Natural killer cell (primary cell): ENCODE data around the gene HECTD2. TPM values are rescaled to one million over a fixed set of nuclear protein-coding genes. Genes with fewer than 3 reads are reported as not detected.

ENCODE experiments used
- ATAC-seq, 3 donors: fragments of 150-1000 bp in 2 of 3; fragments of 200-7000 bp in 1 of 3; cut with Tn5 transposase; 1 replicate in 1 of 3; 2 replicates in 2 of 3; pipeline ENCODE4 v1.10.0; 2021; ENCODE audit warnings: mild to moderate bottlenecking in 2 of 3, moderate library complexity in 2 of 3
- DNase-seq, 2 donors: peaks; one replicate each; pipeline versions ENCODE4 v3.0.0 to v3.0.0-alpha.2; 2013 to 2021; ENCODE audit warnings: mixed read lengths in 1 of 2
- H3K27ac ChIP-seq: one replicate; pipeline ENCODE4 v1.5.1; 2013; ENCODE audit warnings: mild to moderate bottlenecking, low read length
- H3K27me3 ChIP-seq: one replicate; pipeline ENCODE4 v1.6.1; 2013; ENCODE audit warnings: low read length; ENCODE audit not compliant: control insufficient read depth, insufficient read depth
- H3K36me3 ChIP-seq: one replicate; pipeline ENCODE4 v1.6.1; 2013; ENCODE audit warnings: low read length; ENCODE audit not compliant: control insufficient read depth, insufficient read depth
- H3K4me1 ChIP-seq: one replicate; pipeline ENCODE4 v1.6.1; 2013; ENCODE audit warnings: low read length; ENCODE audit not compliant: control insufficient read depth, insufficient read depth
- H3K4me3 ChIP-seq: one replicate; pipeline ENCODE4 v1.5.1; 2013; ENCODE audit warnings: low read length
- H3K9me3 ChIP-seq: one replicate; pipeline ENCODE4 v1.6.1; 2013; ENCODE audit warnings: low read length; ENCODE audit not compliant: control insufficient read depth, insufficient read depth
- H3K27ac Mint-ChIP-seq, 2 donors: one replicate each; pipeline ENCODE4 v1.8.0; 2022; ENCODE audit warnings: mild to moderate bottlenecking in 2 of 2, mixed read lengths in 2 of 2, moderate library complexity in 1 of 2
- H3K27me3 Mint-ChIP-seq, 2 donors: one replicate each; pipeline ENCODE4 v1.8.0; 2022; ENCODE audit warnings: low read depth in 2 of 2, mixed read lengths in 2 of 2
- H3K36me3 Mint-ChIP-seq: one replicate; pipeline ENCODE4 v1.8.0; 2022; ENCODE audit warnings: mixed read lengths
- H3K4me1 Mint-ChIP-seq, 2 donors: one replicate each; pipeline ENCODE4 v1.8.0; 2022; ENCODE audit warnings: mixed read lengths in 2 of 2
- H3K4me3 Mint-ChIP-seq: one replicate; pipeline ENCODE4 v1.8.0; 2022; ENCODE audit warnings: mild to moderate bottlenecking, moderate library complexity, mixed read lengths
- H3K9me3 Mint-ChIP-seq, 2 donors: one replicate each; pipeline ENCODE4 v1.8.0; 2022; ENCODE audit warnings: mixed read lengths in 2 of 2
- CTCF ChIP-seq: fragments of 200-600 bp; IDR thresholded peaks from one replicate; pipeline ENCODE4 v1.8.0; 2022; ENCODE audit warnings: antibody characterized with exemption
- WGBS: methylation state at CpG from one replicate; pipeline ENCODE4 v1.1.7; 2013; ENCODE audit warnings: missing lambda C conversion rate; ENCODE audit not compliant: insufficient coverage; 5-methylcytosine and 5-hydroxymethylcytosine counted together
- intact Hi-C: fragments of 100-400 bp; cut with micrococcal nuclease; formaldehyde crosslinking; loops from one replicate; pipeline ENCODE4 v1.14.2; 2022
- total RNA-seq, 4 donors: library from RNA; stranded (reverse); fragments of 120-200 nt in 1 of 4; gene quantifications; one replicate each; pipeline versions ENCODE4 v1.2.3 to v1.2.4, GENCODE V29; 2013 to 2022

Gene HECTD2
- total RNA-seq, 3 donors from 2014 or later (not counting 1 experiment from before 2014, with no cell fraction given), result 0.61 to 3.6 (median 1.1) TPM

GRCh38 chr10:91545384-91545783 is 135.2 kb downstream of the HECTD2 start:
- 83% methylated on average over 2 of the region's 3 CpGs for WGBS
- Histone ChIP-seq H3K36me3 (no peaks in the 10 kb centered on the region), H3K27me3 (no peaks in the 10 kb centered on the region), H3K4me3 (no peak overlapping the region), H3K4me1 (no peaks in the 10 kb centered on the region), H3K9me3 (no peaks in the 10 kb centered on the region), H3K27ac (no peak overlapping the region)
- intact Hi-C loops, result no loop called here
- Mint-ChIP-seq H3K36me3 (no peaks in the 10 kb centered on the region), H3K27me3 (peaks cover 5 to 12% of the 10 kb centered on the region in 2 donors), H3K27ac (no peak overlapping the region), H3K4me3 (no peak overlapping the region), H3K4me1 (no peaks in the 10 kb centered on the region), H3K9me3 (no peaks in the 10 kb centered on the region)
- no peak for TF ChIP-seq CTCF
- no peak for DNase-seq
- ATAC-seq, result no peak

DNA sequence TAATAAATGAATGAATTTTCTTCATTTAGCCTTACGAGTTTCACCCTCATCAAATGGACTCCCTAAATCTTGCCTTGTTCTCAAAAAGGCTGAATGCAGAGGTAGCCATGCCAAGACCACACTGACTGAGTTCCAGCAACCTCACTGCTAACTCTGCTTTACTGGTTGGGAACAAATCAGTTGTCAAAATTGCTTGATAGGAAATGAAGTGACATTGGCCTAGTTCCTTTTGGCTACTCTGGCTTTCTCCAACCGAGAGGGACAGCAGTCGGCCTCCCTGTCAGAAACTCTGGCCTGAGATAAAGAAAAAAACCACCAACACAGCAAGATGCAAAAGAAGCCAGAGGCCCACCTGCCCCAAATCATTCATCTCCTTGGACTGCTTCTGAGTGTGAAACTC is 135.7 kb downstream of the HECTD2 start:
- Histone ChIP-seq H3K36me3 (no peaks in the 10 kb centered on the region), H3K9me3 (no peaks in the 10 kb centered on the region), H3K27me3 (no peaks in the 10 kb centered on the region), H3K4me3 (no peak overlapping the region), H3K27ac (no peak overlapping the region), H3K4me1 (no peaks in the 10 kb centered on the region)
- 89% methylated on average over 2 of the region's 3 CpGs for WGBS
- peaks cover 5 to 12% of the 10 kb centered on the region in 2 donors for H3K27me3 Mint-ChIP-seq
- H3K4me1 Mint-ChIP-seq, result no peaks in the 10 kb centered on the region
- no peak overlapping the region for H3K27ac Mint-ChIP-seq
- intact Hi-C loops, result no loop called here
- H3K4me3 Mint-ChIP-seq, result no peak overlapping the region
- TF ChIP-seq CTCF, result no peak
- DNase-seq (no peak), ATAC-seq (no peak)
- no peaks in the 10 kb centered on the region for H3K9me3 Mint-ChIP-seq
- H3K36me3 Mint-ChIP-seq, result no peaks in the 10 kb centered on the region

DNA sequence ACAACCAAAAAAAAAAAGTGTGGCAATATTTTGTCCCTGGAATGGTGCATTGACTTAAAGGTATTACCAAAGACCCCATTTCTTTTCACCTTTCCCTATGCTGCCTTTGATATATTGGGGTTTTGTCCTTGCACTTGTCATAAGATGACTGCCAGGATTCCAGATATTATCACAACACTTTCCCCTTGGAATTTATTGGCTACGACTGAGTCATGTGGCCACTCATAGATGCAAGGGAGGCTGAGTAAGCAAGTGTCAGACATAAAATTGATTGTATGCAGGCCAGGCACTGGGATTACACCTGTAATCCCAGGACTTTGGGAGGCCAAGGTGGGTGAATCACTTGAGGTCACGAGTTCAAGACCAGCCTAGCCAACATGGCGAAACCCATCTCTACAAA is 139.1 kb downstream of the HECTD2 start:
- Mint-ChIP-seq H3K27ac (no peak overlapping the region), H3K36me3 (no peaks in the 10 kb centered on the region), H3K9me3 (no peaks in the 10 kb centered on the region), H3K27me3 (peaks cover 4% of the 10 kb centered on the region in 2 donors), H3K4me1 (no peaks in the 10 kb centered on the region), H3K4me3 (no peak overlapping the region)
- ATAC-seq (no peak), DNase-seq (no peak)
- Histone ChIP-seq H3K36me3 (no peaks in the 10 kb centered on the region), H3K4me1 (no peaks in the 10 kb centered on the region), H3K27ac (no peak overlapping the region), H3K27me3 (no peaks in the 10 kb centered on the region), H3K9me3 (no peaks in the 10 kb centered on the region), H3K4me3 (no peak overlapping the region)
- no peak for TF ChIP-seq CTCF
- 93% methylated on average over 3 of the region's 3 CpGs for WGBS
- intact Hi-C loops, result no loop called here

GRCh38 chr10:91550021-91550420 is 139.9 kb downstream of the HECTD2 start:
- H3K4me3 ChIP-seq, result no peak overlapping the region
- ATAC-seq, result no peak
- Mint-ChIP-seq H3K27ac (no peak overlapping the region), H3K9me3 (no peaks in the 10 kb centered on the region), H3K4me1 (no peaks in the 10 kb centered on the region), H3K4me3 (no peak overlapping the region), H3K36me3 (no peaks in the 10 kb centered on the region), H3K27me3 (peaks cover 0 to 4% of the 10 kb centered on the region in 2 donors)
- WGBS, result 78% methylated on average over 4 of the region's 4 CpGs
- H3K9me3 ChIP-seq, result no peaks in the 10 kb centered on the region
- H3K4me1 ChIP-seq, result no peaks in the 10 kb centered on the region
- no peak for DNase-seq
- no peak for TF ChIP-seq CTCF
- H3K27ac ChIP-seq, result no peak overlapping the region
- intact Hi-C loops, result no loop called here
- no peaks in the 10 kb centered on the region for H3K27me3 ChIP-seq
- H3K36me3 ChIP-seq, result no peaks in the 10 kb centered on the region
